Inflammatory macrophage treated with lipopolysaccharide for 4 hours (primary cell): ENCODE results near the gene SRGAP3.
A peak's percentile ranks its signal among the peaks of the same experiment; 100 is the strongest.
"Not testable (repeated sequence)": the region's sequence is repeated elsewhere in the genome, so short reads cannot be mapped to it uniquely, and the experiment has no call there.

Experiments
- DNase-seq: peaks from one replicate; pipeline ENCODE4 v3.0.0-alpha.2; 2020

SRGAP3 gene

DNA sequence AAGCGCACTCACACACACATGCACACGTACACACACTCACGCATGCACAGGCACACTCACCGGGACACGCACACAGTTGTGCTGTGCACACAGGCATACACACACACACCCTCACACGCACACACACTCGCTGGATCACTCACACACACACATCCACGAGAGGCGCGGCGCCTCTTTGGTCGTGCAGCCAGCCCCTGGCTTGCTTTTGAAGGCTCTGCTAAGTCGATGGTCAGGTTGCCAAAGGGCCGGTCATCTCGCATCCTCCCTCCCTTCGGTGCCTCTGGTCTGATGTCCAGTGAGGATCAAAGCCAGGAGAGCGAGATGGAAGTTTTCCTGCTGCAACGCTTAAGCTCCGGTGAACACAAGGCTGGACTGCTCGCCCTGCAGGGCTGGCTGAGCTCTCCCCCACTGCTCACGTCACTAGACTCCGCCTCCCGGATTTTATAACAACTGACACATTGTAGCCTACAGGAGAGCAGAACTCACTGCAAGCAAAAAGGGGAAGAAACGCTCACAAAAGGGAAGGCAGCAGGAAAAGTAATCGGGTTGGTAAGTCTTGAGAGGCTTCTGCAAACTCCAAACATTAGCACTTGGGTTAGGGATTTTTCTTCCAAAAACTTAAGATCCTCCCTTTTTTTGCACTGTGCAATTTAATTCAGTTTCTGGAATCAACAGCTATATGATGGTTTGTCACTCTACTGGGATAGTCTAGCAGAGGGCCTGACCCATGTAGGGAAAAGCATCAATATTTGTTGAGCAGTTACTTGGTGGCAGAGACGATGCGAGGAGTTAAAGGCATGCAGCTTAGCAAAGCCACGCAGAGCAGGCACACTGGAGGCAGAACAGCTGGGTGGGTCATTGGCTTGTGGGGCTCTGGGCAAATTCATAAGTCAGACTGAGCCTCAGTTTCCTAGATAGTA is at the start of gene SRGAP3:
Gene SRGAP3, minus strand, starts transcription at position 374 of the 920 bp plus-strand sequence. CDS start 695 bp downstream, outside the sequence.
- peak; percentile 94 for DNase-seq

DNA sequence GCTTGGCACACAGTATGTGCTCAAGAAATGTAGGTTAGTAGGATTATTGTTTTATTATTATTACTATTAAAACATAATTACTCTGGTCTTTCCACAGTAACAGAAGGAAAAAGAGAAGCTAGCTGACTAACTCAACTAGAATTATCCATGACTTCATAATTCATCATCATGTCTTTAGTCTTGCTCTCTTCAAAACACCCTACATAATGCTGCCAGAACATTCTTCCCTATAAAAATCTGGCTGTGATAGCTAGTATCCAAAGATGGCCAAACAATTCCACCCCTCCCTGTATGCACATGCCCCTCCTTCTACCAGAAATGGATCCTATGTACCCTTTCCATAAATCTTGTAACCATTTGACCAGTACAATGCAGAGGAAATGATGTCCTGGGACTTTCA is 48.8 kb upstream of the SRGAP3 start:
- DNase-seq = peak; percentile 10

- DNase-seq = no peak
Measured at GRCh38 chr3:9296241-9296640, 46.8 kb upstream of the SRGAP3 start.

DNA sequence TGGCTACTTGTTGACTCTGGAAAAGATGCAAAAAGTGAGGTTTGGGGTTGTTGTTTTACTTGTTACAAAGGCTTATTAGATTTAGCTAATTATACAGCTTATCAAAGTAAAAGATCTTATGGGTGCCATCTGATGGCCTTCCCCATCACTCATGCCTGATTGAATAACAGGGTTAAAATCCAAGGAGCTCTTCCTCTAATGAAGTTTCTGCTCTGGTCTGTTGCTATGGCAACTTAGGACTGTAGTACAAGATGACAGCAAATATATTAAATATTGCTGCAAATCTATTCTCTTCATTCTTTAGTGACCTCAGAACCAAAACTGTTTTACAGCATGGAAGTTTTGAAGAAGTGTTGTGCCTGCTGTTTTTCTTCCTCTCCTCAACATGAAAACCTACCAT is 45.6 kb upstream of the SRGAP3 start:
- DNase-seq = no peak

- DNase-seq = not testable (repeated sequence)
Measured at GRCh38 chr3:9293953-9294352, 44.5 kb upstream of the SRGAP3 start.

DNA sequence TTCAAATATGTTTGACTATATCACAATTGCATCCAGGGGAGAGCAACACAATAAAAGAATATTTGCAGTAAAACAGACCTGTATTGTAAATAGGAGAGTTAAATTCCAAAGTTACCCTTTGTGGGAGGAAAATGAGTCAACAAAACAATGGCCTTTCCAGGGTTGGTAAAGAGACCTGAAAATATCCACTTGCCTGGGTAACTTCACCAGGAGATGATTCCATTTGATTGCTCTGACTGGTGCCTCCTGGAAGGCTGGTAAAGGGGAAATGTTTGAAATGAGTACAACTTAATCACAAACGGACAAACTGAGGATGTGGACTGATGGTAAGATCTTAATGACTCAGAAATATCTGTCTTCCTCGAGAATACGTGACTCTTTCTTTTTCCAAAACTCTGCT is 43.6 kb upstream of the SRGAP3 start:
- no peak for DNase-seq

- no peak for DNase-seq
Measured at GRCh38 chr3:9292516-9292915, 43.1 kb upstream of the SRGAP3 start.

GRCh38 chr3:9291821-9292410 is 42.5 kb upstream of the SRGAP3 start:
- DNase-seq = no peak

DNA sequence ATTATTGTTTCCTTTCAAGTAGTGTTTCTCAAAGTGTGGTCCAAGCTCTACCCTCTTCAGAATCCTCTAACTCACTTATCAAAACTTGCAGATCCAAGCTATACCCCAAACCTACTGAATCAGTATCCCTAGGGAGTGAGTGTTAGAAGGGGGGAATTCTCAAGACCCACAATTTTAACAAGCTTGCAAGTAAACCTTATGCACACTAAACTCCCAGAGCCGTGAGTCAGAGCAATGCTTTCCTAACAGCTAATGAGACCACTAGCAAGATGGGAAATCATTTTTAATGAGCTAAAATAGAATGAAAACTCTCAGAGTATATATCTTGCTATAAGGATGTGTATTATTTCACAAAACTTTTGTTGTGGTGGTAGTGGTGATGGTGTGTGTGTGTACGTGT is 41.1 kb upstream of the SRGAP3 start:
- no peak for DNase-seq

DNA sequence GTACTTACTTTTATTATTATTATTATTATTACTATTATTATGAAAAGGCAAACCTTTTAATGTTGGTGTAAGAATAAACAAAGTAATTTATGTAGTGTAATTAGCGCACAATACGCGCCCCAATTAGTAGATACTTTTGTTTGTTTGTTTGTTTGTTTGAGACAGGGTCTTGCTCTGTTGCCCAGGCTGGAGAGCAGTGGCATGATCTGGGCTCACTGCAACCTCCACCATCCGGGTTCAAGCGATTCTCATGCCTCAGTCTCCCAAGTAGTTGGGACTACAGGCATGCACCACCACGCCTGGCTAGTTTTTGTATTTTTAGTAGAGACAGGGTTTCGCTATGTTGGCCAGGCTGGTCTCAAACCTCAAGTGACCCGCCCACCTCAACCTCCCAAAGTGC is 32.1 kb upstream of the SRGAP3 start:
- DNase-seq = not testable (repeated sequence)

GRCh38 chr3:9280451-9281219 is 31.2 kb upstream of the SRGAP3 start:
- DNase-seq = no peak

DNA sequence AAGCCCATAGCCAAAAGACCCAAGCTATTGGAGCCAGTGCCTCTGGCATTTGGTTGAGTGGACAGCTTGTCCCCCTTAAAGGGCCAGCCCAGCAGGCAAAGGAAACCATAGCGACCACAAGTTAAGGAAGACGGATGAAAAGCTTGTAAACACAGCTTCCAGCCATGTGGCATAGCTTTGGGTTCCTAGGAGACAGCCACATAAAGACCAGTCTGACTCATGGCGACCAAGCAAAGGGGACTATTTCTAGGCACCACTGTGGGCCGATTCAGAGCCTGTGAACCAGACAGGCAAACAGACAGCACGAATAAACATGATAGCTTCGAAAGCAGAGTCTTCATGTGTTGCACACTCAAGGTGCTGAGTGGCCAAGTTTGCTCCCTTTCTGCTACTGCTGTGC is 30.5 kb upstream of the SRGAP3 start:
- DNase-seq = no peak

- DNase-seq = peak; percentile 16
Measured at GRCh38 chr3:9278498-9278897, 29.1 kb upstream of the SRGAP3 start.

DNA sequence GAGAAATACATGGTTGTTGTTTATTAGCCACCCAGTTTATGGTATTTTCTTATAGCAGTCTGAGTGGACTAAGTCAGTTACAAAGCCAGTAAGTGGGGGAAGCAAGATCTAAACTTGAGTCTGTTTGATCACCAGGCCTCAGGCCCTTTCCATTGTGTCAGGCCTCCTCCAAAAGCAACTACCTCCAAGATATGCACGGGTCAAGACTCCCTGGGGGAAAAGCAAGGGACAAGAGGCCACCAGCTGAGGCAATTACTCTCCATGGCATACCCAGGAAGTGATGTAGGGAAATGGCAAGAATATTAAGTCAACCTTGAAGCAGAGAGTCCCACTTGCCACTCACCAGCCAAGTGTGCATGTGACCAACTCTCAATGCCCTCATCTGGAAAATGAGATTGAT is 28.6 kb upstream of the SRGAP3 start:
- DNase-seq = no peak

DNA sequence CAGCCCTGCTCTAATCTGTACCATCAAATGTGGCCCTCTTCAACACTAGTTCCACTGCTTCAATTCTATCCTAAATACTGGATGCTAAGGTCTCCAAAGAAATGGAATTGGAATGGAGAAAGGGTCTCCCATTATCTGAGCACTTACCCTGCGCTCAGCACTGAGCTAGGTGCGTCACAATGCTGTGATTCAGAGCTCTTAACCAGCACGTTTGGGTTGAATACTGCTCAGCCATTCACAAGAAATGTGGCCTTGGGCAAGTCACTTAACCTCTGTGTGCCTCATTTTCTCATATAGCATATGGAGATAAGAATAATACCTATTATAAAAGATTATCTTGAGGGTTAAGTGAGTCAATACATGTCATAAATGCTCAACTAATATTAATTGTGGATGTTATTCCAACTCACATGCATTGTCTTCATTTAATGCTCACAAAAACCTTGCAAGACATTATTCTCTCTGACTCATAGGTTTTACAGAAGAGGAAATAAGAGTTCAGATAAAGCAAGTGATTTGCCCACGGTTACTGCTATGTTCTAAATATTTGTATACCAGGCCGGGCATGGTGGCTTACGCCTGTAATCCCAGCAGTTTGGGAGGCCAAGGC is 27.4 kb upstream of the SRGAP3 start:
- DNase-seq = peak; percentile 5

DNA sequence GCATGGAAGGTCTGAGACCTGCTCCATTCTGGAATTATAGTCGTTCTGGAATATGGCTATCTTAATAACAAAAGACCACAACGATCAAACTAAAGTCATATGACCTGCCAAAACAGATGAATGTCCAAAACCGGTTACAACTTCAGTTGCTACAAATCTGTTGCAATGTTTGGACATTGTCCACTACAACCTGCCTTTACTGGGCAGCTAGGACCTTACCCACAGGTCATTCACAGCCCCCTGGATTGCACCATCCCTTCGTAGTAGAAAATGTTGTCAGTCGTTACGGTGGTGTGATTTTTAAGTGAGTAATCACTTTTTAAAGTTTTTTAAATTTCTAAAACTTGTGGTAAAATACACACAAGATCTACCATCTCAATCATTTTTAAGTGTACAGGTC is 22.5 kb upstream of the SRGAP3 start:
- DNase-seq = no peak

DNA sequence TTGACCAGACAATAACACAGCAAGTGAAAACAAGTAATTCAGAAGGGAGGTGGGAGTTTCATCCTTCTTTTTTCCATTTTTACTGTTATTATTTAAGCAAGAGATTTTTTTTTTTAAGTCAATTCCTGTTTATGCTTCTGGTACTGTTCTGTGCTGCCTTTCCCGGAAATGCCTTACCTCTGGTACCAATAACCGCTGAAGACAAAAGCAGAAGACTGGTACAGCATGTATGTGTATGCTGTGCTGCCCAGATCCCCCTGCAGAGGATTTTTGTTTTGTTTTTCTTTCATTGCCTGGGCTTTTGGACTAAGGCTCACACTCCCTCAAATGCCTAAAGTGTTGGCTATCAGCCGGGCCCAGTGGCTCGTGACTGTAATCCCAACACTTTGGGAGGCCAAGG is 21.3 kb upstream of the SRGAP3 start:
- no peak for DNase-seq

- DNase-seq = no peak
Measured at GRCh38 chr3:9266716-9267115, 17.3 kb upstream of the SRGAP3 start.

- no peak for DNase-seq
Measured at GRCh38 chr3:9260305-9260704, 10.9 kb upstream of the SRGAP3 start.

- no peak for DNase-seq
Measured at GRCh38 chr3:9257092-9257491, 7.6 kb upstream of the SRGAP3 start.

- DNase-seq = no peak
Measured at GRCh38 chr3:9255976-9256375, 6.5 kb upstream of the SRGAP3 start.

DNA sequence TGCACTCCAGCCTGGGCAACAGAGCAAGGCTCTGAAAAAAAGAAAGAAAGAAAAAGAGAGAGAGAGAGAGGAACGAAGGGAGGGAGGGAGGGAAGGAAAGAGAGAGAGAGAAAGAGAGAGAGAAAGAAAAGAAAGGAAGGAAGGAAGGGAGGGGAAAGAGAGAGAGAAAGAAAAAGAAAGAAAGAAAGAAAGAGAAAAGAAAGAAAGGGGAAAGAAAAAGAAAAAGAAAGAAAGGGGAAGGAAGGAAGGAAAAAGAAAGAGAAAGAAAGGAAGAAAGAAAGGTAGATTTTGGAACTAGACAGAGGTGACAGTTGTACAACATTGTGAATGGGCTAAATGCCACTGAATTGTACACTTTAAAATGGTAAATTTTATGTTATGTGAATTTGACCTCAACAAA is 5.3 kb upstream of the SRGAP3 start:
- no peak for DNase-seq

GRCh38 chr3:9253327-9253726 is 3.9 kb upstream of the SRGAP3 start:
- DNase-seq = no peak
